Fibroblast of lung (primary cell): ENCODE measurements around the gene HIVEP3.

Experiments
- EZH2 ChIP-seq: IDR thresholded peaks from 2 replicates; pipeline ENCODE4 v1.5.1; 2012; ENCODE audit warnings: low read length, control low read depth, mild to moderate bottlenecking; ENCODE audit errors: missing control alignments
- TF ChIP-seq, protein P1 (sequence below), 2 donors: IDR thresholded peaks in 1 of 2; conservative IDR thresholded peaks in 1 of 2; 1 replicate in 1 of 2; 2 replicates in 1 of 2; pipeline ENCODE4 v1.5.1; 2011 to 2012; ENCODE audit warnings: low read length in 2 of 2, control low read depth in 1 of 2, inconsistent platforms in 1 of 2, low read depth in 1 of 2, mild to moderate bottlenecking in 1 of 2

DNA sequence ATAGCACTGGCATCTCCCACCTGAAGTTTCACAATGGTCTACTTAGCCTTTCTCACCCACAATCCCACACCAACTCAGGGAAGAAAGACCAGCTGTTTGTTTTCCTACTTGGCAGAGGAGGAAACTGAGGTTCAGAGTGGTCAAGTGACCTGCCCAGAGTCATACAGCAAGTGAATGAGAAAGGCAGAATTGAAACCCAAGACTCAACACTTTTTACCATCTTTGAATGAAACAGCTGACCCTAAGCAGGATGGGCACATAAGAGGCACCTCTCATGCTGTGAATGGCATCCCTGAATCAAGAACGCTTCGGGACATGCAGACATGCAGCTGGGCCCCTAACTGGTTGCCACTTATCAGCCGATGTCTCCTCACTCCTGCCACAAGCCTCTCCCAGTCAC is 193.8 kb downstream of the HIVEP3 start:
- TF ChIP-seq EZH2, result no peak
- TF ChIP-seq, protein P1, sequence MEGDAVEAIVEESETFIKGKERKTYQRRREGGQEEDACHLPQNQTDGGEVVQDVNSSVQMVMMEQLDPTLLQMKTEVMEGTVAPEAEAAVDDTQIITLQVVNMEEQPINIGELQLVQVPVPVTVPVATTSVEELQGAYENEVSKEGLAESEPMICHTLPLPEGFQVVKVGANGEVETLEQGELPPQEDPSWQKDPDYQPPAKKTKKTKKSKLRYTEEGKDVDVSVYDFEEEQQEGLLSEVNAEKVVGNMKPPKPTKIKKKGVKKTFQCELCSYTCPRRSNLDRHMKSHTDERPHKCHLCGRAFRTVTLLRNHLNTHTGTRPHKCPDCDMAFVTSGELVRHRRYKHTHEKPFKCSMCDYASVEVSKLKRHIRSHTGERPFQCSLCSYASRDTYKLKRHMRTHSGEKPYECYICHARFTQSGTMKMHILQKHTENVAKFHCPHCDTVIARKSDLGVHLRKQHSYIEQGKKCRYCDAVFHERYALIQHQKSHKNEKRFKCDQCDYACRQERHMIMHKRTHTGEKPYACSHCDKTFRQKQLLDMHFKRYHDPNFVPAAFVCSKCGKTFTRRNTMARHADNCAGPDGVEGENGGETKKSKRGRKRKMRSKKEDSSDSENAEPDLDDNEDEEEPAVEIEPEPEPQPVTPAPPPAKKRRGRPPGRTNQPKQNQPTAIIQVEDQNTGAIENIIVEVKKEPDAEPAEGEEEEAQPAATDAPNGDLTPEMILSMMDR (conservative IDR thresholded peaks at IDR 0.05 in 1 of 2, IDR thresholded peaks at IDR 0.05 in 1 of 2; ENCODE audit: low read depth in 1 of 2, low read length in 2 of 2), result no peak
